ENCODE results near the gene SLC7A1.

SLC7A1 gene

DNA sequence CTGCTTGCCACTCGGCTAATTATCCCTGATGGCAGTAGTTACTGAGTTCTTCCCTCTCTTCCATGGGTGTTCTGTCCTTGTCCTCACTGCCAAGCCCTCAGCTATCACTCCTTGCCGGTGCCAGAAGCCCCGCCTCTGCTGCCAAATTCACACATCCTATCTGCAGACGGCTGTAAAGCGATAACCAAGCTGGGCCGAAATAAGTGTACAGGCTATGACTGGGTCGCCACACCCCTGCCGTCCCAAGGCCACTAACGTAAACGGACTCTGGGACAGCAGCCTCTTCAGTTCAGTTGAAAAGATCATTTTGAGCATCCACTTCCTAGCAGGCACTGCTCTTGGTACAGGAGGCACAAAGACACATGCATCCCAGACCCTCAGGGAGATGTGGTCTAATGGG, 13.3 kb downstream of the SLC7A1 start:
- no peak for DNase-seq

DNA sequence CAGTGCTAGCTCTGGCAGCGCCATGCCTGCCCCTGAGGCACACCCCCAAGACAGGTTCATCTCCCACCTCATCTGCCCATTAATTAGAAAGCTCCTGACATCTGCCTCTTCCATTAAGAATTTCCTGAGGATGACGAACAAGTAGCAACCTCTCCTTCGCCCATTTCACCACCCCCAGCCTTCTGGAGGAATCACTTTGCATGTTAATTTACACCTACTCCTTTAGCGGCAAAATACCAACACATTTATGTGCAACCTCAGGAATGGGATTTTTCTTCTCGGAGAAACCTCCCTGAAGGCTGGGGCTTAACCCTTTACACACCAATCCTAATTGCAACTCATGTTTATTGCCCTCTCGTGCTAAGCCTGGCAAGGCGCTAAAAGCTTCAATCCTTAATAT, 13.8 kb downstream of the SLC7A1 start:
- DNase-seq: no peak

DNA sequence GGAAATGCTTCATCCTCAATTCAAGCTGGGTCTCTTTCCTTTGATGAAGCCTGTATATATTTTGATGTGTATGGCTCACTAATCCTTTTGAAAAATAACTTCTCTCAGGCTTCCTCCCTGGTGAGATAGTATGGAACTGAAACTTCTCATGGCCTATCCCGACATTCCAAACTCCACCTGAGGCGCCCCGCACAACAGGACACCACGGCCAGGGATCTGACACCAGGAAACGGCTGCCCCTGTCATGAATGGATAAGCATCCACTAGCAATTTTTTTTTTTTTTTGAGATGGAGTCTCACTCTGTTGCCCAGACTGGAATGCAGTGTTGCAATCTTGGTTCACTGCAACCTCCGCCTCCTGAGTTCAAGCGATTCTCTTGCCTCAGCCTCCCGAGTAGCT, 16.4 kb downstream of the SLC7A1 start:
- no peak for DNase-seq

DNA sequence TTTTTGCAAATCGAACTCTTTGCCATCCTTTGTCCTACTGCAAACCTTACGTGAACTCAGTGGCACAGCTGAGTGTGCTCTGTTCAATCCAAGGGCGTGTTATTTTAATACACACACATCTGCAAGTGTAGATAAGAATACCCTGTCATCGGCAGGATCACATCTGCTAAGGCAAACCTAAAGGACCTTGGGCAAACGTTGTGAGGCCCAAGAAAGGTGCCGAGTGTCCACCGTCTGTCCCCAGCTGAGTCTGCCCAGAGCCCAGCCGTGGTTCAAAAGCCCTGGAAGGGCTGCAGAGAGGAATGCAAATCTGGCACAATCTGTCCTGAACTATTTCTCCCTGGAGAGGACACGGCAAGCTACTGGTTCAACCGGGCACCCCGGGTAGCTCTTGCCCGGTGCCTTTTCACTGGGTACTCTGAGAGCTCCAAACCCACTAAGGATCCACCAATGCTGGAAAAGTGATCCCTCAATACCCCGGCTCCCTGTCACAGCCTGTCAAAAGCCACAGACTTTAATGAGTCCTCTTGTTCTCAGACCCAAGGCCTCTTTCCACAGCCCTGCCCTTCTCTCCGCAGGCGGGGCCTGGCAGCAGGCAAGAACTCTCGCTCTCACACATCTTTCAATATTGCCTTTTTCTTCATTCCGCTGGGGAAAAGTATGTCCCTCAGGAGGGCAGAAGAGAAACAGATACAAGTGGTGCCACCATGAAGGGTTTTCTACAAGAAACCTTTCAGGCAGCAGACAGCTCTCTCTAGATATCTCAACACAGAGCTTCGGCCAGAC, 17.0 kb downstream of the SLC7A1 start:
- no peak for DNase-seq

DNA sequence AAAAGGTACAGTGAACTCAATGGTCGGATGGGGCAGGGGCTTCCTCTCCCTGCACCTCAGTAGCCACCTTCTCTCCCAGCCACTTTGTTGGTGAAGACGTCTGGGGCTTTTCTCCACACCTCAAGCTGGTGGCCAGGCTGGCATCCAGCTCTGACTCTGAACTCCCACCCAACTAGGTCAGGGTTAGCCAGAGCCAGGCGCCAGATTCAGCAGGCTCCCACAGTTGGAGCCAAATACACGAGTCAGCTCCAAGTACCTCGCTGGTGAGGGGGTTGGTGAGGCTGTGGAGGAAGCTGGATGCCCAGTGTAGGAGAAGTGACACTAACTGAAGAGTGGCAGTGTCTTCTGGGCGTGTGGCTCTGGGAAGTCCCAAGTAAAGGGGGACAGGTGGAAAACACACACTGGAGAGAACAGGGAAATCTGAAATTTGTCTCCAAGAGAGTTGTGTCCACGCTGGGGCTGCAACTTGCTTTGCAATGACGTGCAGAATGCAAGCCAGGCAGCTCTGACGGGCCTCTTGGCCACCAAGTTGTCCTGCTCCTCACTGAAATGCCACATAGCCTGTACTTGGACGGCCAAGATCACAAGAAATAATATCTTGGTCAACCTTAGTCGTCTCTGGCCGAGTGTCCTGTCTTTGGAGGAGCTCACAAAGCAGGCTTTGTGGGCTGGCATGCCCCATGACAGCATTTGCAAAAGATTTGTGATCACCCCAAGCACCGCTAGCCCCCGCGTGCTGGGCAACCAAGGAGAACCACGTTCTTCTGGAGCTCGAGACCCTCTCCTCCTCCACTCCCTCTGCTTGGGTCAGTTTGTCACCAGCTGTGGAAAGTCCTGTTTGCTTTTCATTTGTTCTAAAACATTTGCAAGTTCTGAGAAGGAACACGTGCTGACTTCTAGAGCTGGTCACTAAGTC, 18.1 kb downstream of the SLC7A1 start:
- DNase-seq: no peak

DNA sequence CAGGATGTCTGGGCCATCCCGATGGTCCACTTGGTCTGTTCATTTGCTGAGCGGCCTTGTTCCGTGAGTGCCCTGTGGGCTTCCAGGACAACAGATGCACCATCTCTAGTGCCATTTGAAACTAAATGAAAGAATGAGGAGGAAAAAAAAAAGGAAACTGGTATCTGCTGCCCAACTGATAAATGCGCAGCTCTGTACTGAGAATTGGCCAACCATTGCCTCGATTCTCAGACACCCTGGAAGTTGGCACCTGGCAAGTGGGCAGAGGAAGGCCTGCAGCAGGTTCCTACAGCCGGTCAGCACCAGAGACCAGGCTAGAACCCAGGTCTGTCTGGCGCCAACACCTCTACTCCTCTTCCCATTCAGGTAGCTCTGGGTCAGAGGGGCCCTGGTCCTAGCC, 18.9 kb downstream of the SLC7A1 start:
- DNase-seq: no peak

DNA sequence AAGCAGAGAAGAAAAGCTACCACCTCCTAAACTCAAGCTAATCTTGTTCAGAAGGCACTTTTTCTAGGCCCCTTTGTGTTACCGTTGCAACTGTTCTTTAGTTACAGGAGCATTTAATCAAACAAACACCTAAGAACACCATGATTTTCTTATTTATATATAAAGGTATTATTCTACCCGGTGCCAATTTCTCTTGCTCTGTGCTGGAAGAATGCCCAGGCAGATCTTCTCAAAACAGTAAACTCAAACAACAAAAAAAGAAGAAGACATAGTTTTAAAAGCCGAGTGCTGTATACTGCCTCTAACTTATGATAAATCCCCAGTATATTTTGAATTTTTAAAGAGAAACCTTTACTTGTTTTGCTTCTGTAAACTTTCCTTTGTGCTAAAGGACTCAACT, 20.4 kb downstream of the SLC7A1 start:
- DNase-seq: no peak

DNA sequence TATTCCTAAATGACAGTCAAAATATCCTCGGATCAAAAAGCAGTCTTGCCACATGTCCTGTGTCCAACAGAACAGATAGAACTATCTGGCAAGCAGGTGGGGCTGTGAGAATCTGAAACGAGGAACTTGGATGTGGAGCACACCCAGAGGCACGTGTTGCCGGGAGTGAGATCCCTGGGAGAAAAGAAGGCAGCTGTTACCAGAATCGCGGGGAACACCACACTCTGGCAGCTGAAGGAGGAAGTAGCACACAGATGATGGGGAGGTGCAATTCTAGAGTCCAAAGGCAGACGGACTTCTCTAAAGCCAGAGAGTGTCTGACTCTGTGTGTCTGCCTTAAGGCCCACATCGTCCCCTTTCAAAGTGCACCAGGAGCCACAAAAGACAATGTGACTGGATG, 22.3 kb downstream of the SLC7A1 start:
- DNase-seq: no peak

DNA sequence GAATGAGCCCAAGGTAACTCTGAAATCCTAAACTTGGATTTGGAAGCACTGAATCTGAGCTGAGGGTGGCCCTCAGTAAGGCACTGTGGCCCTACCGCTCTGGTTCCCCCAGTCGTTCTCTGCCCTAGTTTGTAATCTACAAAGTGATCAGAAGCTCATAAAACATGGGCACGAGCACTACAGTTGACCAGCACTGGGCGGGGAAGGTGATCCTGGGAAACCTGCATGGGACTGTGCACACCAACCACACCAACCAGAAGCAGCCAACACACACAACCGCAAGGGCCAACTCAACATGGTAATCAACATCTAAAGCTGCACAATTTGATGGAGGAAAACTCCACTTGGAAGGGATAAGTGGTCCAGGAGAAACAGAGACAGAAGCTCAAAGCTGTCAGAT, 22.9 kb downstream of the SLC7A1 start:
- no peak for DNase-seq

DNA sequence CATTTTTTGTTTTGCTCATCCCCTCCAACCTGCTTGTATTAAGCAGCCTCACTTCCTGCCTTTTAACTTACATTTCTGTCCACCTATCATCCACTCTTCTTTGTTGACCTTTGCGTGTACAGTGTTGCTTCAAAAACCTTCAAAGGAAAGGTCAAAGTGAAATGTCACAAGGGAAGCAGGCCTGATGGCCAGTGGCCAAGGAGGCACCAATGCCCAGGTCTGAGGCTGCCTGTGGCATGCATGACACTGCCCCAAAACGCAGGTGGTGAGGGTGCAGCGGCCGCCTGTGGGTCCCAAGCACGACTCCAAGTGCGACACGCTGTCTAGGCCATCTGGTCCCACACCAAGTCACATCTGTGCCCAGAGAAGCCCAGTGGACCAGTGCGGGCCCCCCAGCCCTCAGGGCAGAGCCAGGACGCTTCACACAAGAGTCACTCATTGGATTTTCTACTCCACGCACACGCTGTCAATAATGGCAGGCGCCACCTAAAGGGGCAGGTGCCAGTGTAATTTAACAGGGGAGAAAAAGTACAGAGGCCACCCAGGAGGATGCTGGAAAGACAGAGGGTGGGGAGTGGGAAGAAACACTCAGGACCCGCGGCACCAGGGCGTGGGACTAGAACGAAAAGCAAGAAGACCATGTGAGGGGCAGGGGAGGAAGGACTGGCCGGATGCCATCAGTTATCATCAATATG, 23.5 kb downstream of the SLC7A1 start:
- no peak for DNase-seq

DNA sequence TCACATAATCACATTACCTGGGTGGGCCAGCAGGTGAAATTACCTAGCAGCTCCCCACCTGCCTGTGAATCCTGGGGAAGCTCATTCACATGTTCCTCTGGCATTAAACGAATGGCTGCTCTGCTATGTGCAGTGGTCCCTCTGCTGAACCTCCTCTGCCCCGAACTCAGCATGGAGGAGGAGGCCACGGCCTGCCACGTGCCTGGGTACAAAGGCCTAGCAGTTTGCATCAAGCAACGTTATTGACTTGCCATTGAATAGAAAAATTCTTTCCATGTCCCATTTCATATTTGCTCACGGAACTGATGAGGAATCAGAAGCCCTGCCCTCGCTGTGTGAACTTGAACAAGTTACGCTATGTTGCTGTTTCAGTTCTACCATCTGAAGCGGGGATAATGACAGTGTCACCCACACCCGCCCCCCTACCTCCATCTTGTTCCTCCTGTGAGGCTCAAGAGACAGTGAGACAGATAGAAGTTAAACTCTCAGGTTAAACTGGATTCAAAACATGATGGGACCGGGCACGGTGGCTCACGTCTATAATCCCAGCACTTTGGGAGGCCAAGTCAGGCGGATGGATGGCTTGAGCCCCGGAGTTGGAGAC, 25.3 kb downstream of the SLC7A1 start:
- no peak for DNase-seq

DNA sequence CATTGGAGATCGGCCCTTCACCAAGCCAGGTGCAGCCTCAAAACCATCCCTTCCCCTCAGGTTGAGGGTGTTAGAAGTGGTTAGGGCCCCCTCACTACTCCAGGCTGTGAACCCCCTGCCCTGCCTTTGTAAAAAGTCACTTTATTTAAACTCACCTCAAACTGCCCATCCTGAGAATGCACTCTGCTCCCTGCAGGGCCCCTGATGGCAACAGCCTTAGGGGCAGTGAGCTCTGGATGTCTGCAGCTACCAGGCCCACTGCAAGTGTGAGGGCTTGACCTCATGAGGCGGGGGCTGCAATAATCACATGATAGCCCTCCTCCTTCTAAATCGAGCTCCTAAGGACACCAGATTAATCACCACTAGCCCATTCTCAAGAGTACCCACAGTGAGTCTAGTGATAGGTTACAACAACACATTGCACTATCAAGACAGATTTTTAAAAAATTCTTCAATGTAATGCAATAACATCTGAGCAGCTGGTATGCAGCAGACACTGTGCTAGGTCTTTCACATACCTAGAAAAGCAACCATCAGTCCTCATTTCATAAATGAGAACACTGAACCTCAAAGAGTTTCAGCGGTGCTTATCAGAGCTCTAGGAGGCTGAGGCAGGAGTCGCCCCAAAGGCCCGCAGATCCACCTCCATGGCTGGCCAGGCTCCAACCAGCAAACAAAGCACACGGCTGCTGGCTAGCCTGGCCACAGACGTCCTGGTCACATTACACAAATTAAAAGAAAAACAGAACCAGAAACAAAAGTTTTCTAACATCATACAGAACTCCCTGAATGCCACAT, 26.0 kb downstream of the SLC7A1 start:
- DNase-seq: no peak

DNA sequence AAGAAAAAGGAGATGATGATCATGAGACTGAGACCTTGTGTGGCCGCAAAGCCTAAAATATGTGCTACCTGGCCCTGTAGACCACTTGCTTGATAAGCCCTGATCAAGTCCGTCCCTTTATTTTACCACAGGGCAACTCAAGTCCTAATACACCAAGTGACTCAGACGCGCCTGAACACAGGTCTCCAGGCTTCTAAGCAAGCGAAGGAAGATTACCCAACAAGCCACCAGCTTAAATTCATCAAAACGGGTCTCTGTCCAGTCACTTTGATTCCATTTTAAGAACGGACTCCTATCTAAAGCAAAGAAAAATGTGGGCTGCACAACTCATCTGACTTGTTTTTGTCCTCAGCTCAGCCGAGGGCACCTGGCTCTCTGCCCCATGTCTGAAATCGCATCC, 26.8 kb downstream of the SLC7A1 start:
- no peak for DNase-seq

DNA sequence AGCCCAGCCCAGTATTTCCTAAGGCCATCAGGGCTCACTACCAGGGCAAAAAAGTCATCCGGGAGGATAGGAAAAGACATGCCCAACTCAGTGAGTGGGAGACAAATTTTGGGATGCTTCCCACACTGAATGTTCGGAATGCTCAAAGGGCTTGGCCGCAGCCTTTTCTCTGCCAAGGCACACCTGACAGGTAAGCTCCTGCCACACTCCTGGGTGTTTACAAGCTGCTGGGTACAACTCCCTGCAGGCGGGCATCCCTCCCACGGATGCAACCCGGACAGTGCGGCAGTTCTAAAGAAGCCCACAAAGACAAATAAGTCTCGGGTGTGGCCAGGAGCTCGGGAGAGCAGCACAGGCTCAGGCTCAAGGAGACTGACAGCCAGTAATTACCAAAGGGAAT, 28.1 kb downstream of the SLC7A1 start:
- no peak for DNase-seq

DNA sequence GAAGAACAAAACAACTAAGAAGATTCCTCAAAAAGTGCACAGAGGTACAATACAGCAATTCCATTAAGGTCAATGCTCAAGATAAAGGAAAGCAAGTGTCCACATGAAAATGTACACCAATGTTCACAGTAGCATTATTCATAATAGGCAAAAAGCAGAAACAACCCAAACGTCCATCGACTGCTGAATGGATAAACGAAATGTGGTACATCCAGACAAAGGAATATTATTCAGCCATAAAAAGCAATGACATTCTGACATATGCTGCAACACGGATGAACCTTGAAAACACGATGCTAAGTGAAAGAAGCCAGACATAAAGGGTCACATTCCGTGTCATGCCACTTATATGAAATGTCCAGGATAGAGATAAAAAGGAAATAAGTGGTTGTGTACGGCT, 29.3 kb downstream of the SLC7A1 start:
- no peak for DNase-seq

DNA sequence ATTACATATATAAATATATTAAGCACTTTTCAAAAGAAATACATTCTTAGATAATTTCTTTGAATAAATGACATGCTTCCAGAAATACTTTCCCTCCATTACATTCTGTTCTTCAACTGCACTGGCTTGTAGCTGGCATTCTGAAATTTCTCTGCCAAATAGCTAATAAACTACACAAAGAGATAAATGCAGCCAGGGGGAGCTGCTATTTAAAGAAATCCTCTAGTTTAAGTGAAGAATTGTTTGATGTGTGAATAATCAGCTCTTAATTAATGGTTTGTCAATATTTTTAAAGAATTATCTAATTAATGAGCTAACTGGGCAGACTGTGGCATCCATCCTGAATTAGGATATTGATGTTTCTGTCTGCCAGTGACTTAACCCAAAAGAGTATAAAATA, 30.7 kb downstream of the SLC7A1 start:
- no peak for DNase-seq

DNA sequence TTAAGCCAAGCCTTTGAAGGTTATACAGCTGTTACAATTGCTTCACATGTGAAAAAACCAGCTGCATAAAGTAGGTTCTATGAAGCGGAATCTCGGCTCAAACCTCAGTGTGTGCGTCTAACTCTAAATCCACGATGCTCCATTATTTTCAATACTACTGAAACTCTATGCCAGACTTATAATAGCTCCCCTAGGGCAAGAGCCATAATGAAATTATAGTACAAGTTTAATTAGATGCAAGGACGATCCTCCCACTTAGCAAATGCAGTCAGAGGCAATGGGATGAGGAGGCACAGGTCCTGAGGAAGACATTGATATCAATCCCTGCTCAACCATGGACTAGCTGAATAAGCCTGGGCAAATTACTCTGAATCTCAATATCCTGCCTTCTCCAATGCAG, 31.1 kb downstream of the SLC7A1 start:
- no peak for DNase-seq

DNA sequence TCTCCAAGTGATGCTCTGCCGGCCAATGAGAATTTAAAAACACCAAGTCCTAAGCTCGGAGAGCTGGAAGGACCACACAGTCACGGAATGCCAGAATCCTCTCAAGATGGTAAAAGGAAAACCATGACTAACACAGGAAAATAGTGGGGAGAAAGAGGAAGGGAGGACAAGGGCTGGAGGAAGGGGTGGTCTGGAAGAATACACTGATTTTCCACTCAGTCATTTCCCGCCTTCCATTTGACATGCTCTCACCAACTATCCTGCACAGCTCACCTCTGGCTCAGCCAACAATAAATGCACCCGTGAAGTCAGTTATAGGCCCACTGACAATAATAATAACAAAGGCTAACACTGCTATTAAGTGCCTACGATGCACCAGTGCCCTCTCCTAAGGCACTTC, 31.5 kb downstream of the SLC7A1 start:
- DNase-seq: no peak

DNA sequence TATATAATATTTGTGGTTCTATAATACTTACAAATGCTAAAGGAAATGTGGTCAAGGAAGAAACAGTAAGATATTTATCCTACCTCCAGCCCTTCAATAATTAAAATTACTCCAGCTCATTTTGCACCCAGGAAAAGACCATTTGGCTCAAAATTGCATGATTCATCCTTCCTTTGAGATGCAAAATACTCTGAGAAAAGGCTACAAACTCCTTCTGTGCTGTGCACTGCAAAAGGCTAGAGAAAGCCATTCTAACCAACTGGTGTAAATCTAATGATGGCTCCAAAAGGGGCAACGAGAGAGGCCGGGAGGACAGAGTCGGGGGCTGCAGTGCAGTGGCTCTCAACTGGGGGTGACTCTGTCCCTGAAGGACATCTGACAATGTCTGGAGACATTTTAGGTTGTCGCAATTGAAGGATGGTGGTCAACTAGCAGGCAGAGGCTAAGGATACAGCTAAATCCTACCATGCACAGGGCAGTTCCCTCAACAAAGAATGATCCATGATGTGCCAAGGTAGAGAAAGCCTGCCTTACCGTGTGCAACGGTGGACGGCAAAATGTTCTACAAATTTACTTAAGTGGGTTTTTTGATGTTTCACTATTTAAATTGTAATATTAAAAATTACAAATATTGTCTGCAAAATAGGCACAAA, 32.6 kb downstream of the SLC7A1 start:
- DNase-seq: no peak

DNA sequence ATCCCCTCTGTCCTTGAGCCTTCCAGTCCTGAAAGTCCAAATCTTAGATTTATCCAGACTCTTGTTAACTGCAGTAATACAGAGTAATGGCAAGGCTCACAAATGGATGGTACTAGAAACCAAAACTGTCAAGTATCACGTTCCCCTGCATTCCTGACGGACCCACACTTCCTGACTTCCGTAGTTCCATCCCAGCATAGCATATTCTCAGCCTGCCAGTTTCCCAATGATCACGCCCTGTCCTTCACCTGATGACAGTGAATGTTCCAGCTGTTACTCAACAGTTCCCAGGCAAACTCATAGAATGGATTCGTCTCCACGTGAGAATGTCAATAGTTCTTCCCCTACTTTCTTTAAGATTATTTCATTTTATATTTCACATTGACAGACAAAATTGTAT, 33.6 kb downstream of the SLC7A1 start:
- DNase-seq: no peak

DNA sequence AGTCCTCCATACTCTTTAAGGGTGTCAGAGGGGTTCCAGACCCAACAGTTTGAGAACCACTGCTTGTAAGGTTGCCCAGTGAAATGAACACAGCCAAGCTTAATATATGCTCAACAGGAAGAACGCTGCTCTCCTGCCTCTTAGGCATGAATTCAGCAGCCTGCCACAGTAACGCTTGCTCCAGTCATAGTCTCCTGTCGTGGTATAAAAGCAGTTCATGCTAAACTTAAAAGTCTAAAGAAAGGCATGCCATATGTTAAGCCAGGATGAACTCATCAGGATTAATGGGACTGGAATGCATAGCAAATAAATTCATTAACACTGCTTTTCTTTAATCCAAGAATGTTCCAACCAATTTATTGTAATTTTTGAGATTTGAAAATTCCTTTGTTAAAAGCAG, 38.7 kb downstream of the SLC7A1 start:
- no peak for DNase-seq

DNA sequence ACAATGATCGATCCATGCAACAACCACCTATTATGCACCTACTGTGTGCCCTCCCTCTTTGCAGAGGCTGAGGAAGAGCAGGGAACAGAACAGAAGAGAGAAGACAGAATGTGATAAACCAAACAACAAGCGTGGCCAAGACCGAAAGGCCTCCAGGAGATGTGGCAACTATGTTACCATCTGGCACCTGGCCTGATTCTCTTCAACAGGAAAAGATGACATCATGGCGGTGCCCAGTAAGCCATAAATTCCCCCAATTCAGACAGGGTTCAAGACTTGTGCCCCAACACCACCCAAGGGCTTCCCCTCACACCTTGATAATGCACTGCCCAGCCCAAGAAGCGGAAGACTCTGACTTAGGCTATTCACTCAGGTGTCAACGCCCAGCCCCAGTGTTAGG, 44.3 kb downstream of the SLC7A1 start:
- DNase-seq: no peak

Measured in activated T-cell treated with anti-CD3 and anti-CD28 coated beads, Interleukin-2, amount 50 U/mL, for 1 hour (primary cell).